Esophagus mucosa (tissue), 1 donor: ENCODE results near the gene GPBAR1. TPM values are rescaled to one million over a fixed set of nuclear protein-coding genes. Genes with fewer than 3 reads are reported as not detected.

Experiments used
- ATAC-seq: fragments of 200-7000 bp; cut with Tn5 transposase; one replicate; pipeline ENCODE4 v1.9.1; 2020
- total RNA-seq: library from RNA; stranded (reverse); gene quantifications from one replicate; pipeline ENCODE4 v1.2.4, GENCODE V29; 2023
- donor health status: DM: yes; HTN: yes; CAD: no.

The GPBAR1 gene
- total RNA-seq, 1 donor from 2014 or later: not detected

DNA sequence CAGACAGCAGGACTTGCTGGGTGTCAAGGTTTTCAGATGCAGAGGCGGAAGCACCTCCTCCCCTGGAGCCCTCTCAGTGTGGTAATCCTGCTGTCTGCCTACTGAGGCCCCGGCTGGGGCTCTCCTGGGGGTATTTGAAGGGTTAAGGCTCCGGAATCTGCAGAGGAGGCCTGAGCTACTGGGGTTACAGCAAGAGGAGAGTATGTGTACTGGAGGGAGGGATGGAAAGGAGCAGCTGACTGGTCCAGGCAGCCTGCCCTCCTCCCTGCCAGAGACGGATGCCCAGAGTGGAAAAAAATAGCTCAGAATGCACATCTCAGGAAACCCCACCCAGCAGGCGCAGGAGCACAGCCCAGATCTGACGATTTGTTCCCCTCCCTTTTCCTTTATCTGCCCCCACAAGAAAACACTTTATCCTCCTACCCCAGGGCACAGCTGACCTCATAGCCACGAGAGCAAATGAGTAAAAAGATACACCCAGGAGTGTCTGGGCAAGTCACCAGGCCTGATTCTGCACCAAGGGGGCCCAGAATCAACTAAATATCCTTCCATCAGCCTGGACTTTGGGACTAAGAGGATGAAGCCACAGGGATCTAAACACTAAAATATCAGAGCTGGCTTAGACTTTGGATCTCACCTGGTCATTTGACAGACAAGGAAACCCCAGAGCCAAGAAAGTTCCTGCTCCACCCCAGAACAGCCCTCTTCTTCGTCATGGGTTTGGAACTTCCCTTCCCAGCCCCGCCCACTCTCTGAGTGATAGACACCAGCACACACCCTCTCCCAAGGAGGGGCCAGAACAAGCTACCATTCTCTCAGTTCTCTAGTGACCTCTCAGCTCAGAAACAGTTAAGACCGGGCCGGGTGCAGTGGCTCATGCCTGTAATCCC is 26.0 kb downstream of the GPBAR1 start:
- peak; percentile 82 for ATAC-seq

DNA sequence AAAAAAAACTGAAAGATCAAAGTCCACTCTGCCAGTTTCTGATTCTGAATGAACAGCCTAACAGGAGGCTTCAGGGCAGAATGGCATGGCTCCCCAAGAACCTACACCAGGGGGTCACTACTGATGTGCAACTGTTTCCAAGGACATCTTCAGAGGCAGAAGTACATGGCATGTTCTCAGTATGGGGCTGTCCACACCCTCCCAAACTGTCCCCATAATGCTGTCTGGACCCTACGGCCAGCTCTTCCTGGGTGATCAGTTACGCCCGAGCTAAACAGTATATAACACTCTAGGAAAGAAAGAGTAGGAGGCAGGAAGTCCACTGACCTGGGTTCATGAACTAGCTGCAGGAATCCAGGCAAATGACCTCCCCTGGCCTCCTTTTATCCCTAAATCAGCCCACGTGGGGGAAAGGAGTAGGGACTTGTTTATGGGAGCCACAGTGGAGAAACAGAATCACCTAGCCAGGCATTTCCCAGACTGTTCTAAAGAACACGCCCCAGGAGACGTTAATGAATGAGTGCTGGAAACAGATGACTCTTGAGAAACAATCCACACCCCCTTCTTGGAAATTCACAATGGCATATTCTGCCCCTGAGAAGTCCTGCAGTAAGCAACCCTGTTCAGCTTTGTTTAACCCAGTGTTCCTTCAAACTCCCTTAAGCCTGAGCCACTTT is 29.0 kb downstream of the GPBAR1 start:
- ATAC-seq: peak; percentile 25

DNA sequence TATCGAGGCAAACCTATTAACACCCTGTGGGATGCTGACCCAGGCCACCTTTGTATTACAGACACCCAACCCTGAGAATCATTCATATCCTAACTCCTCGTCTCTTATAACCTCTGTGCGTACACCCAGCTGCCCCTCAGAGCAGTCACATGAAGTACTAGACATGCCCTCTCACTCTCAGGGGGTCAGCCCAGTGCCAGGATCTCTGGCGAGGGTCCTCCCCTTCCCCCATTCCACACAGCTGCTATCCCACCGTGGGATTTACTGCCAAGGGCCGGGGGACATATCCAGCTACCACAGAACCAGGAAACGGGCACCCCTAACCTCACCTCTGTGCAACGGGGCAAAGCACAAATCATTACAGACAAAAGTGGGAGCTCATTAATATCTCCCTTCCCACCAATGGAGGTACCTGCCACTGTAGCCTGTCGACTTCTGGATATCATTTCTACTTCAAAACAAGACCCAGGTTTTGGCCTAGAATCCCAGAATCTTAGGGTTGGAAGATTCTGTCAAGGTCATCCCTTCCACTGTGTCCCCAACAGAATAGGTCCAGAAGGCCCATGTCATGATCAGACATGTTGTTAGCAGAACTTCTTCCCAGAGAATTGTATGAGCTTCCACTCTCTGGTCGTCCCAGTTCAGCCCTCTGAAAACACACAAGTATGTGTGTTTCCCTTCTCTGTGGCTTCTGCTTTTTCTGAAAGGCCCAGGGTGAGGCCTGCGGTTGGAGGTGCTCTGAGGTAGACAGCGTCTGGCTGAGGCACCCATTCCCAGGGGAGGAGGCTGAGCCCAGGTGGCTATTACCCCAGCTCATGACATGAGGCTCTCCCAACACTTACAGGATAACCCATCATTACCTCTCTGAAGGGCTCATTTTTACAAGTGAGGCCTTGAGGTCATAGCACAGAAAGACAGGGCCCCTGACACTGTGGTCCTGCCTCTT is 29.8 kb downstream of the GPBAR1 start:
- no peak for ATAC-seq

DNA sequence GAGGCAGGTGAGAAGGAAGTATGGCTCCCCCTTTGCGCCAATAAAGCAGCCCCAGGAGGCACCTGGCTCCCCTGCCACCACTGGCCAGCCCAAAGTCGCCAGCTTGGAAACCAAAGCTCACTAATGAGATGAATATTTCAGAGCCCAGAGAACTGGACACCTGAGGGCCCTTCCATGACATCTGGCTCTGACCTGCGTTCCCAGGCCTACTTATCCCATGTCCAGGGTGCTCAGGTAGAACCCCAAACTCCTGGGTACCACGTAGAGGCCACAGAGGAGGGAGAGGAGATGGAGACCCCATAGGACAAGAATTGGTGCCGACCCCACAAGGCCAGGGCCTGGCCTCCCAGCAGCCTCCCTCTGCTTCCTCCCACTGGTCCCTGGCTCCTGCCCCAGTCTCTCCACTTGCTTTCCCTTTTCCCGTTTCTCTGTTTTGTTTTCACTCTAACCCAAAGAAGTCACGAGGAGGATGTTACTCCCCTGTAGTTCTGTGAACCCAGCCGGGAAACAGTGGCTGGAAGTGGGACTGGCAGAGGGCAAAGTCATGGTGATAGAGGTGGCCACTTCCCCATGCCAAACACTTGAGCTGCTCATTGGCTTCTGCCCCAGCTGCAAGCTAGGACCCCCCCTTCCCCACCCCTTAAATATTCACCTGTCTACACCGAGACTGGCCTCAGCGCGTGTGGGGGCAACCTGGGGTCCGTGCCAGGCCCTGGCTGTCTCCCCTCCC is 30.7 kb downstream of the GPBAR1 start:
- ATAC-seq: no peak

DNA sequence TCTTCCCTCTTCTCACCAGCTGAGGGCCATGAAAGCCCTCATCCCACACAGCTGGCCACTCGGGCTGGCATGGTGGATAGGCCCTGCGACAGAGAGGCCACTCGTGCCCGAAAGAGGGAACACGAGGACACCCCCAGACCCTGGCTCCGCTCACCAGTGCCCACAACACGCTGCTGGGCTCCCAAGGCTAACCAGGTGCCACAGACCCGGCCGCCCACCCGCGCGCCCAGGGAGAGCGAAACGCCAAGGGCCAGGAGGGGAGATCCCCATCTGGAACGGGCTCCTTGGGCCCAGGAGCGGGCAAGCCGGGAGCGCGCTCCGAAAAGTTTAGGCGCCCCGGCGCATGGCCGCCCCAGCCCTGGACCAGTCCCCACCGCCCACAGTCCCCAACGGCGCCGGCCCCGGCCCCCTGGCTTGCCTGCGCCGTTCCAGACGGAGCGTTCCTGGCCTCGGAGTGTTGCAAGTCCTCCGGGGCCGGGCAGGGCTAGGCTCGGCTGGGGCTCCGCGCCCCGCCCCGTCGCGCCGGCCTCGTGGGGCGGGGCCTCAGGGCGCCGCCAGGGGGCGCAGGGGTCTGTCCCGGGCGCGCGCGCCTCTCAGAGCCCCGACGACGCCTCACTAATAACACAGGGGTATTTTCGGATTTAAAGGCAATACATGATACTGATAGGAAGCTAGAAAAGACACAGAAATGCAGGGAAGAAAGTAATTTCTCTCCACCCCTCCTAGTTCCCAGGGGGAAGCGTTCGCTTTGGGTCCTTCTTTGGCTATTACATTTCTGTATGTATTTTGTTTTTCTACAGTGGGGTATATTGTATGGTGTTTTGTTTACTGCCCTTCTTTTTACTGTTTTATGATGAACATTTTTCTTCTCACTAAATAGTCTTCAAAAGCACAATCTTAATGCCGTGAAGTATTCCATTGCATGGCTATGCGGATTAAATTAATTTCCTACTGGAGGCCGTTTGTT is 31.5 kb downstream of the GPBAR1 start, which contains the start of gene TMBIM1:
Gene TMBIM1, minus strand, starts transcription at position 456 of the 967 bp plus-strand sequence. CDS start 10,362 bp downstream, outside the sequence.
- peak; percentile 79 for ATAC-seq

DNA sequence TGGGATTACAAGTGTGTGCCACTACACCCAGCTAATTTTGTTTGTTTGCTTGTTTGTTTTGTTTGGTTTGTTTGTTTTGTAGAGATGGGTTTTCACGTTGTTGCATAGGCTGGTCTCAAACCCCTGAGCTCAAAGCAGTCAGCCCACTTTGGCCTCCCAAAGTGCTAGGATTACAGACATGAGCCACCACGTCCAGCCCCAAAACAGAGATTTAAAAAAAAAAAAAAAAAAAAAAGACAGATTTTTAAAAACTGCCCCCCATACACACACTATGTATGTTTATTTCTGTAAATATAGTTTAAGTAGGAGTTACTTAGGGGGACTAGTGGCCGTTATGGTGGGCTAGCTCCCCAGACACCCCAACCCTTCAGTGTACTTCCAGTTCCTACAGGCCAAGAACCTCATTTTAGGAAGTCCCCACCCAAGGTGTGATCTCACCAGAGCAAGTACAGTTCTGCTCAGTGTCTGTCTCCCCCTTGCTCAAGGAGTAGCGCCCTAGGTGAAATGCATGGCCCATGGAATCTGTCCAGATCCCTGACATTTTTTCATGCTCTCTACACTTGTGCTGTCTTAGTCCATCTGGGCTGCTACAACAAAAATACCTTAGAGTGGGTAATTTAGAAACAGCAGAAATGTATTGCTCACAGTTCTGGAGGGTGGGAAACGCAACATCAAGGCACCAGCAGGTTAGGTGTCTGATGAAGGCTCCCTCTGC is 33.1 kb downstream of the GPBAR1 start:
- no peak for ATAC-seq

DNA sequence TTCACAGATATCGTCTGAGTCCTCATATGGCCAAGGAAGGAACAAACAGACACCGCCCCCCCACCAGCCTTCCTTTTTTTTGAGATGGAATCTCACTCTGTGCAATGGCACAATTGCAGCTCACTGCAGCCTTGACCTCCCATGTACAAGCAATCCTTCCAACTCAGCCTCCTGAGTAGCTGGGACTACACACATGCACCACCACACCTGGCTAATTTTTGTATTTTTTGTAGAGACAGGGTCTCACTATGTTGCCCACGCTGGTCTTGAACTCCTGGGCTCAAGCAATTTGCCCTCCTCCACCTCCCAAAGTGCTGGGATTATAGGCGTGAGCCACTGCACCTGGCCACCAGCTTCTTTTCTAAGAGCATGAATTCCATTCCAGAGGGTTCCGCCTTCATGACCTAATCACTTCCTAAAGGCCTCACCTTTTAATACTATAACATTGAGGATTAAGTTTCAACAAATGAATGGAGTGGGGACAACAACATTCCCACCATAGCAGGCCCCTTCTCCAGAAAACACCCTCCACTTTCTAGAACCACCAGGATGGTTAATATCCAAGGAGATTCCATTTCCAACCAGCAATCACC is 33.7 kb downstream of the GPBAR1 start:
- ATAC-seq: no peak

DNA sequence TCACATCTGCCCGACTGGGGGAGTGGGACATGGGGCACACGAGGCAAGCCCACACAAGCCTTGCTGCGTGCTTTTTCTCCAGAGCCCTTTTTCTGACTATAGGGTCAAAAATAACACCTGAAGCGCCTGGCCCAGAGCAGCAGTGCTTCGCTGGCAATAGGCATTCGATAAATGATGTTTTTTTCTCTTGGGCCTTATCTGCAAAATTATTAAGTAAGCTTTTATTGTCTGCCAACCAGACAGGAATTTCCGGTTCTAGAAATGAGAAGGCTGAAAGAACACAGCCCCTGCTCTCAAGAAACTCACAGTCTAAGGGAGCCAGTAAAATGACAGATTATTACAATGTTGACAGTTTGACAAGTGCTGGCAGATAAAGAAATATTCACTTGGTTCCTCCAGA is 34.2 kb downstream of the GPBAR1 start:
- ATAC-seq: peak; percentile 13

DNA sequence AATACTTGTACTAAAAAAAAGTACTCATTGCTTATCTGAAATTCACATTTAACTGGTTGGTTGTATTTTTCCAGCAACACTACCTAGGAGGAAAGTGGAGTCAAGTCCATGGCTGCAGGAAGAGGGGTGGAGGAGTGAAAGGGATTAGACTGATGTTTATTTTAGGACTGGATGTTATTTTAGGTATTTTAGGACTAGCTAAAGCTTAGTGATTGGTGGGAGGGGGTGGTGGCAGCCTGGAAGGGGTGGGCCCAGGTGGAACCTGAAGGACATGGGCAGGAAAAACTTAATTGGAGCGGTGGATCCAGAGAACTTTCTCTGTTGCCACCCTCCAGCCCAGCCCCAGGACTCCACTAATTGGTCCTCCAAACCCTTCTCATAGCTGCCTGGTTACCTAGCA is 35.4 kb downstream of the GPBAR1 start:
- ATAC-seq: no peak

DNA sequence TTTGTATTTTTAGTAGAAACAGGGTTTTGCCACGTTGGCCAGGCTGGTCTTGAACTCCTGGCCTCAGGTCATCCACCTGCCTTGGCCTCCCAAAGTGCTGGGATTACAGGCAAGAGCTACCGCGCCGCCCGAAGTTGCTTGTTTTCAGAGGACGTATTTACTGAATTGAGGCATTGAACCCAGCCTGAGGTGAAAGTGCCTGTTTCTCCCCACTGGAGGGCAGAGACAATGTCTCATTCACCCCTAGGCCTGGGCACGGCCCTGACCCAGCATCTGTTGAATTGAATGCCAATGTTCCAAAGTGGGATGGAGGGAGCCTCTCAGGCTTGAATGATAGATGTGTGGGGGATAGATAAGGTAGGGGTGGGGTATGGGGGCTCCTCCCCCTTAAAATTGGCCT is 36.0 kb downstream of the GPBAR1 start:
- no peak for ATAC-seq

DNA sequence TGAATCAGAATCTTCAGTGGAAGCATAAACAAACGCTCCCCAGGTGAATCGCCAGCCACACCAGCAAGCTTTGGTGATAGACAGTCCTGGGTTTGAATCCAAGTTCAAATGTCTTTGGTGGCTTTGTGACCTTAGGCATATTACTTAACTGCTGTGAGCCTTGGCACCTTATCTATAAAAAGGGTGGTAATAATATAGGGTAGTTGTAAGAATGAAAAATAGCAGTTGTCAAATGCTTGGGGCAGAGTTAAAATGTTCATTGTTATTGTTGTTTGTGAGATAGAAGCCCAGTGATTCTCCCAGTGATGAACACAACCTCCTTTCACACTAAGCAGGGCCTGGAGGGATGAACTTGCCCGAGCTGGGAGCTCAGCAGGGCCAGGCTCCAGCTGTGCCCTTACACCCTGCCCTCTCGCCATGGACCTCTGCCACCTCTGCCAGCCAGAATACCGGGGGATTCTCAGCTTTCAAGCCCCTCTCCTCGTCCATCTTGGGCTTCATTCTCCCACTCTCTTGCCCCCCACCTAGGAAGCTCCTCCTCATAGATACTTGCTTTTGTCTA is 37.6 kb downstream of the GPBAR1 start:
- ATAC-seq: no peak

DNA sequence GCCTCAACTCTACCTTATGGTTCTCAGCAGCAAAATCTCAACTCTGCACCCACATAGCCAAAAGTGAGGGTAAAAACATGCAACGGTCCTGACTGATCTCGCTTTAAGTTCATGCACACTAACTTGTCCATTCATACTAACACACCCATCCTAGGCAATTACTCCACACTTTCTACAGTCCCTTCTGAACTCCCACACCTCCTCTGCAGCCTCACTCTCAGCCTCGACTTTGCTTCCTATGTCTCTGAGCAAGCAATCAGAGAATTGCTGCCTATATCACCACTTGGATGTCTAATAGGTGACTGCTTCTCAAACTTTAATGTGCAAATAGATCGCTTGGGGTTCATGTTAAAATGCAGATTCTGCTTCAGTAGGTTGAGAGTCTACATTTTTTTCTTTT is 39.3 kb downstream of the GPBAR1 start:
- ATAC-seq: no peak

DNA sequence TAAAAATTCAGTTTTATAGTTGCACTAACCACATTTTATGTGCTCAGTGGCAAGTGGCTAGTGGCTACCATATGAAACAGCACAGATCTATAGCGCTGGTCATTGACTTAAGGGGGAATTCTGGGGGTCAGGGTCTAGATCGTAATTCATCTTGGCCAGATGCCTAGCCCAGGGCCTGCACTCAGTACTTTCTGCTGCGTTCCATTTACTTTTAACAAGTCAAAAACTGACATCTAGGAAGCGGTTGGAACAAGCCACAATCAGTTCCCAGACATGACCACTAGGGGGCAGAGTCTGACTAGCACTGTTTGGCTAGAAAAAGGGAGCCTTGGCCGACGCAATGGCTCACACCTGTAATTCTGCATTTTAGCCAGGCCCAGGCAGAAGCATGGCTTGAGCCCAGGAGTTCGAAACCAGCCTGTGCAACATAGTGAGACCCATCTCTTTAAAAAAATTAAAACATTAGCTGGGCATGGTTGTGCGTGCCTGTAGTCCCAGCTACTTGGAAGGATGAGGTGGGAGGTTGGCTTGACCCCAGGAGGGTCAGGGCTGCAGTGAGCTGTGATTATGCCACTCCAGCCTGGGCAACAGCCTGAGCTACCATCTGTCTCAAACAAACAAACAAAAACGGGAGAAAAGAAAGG is 40.5 kb downstream of the GPBAR1 start:
- peak; percentile 81 for ATAC-seq

DNA sequence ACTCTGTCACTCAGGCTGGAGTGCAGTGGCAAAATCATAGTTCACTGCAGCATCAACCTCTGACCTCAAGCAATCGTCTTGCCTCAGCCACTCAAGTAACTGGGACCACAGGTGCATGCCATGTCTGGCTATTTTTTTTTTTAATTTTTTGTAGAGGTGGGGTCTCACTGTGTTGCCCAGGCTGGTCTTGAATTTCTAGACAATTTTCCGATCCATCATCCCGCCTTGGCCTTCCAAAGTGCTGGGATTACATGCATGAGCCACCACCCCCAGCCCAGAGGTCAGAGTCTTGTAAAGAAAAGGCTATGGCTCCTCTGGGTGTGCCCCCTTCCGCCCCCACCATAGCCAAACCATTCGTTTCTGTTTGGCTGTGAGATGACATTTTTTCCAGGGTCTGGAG is 44.6 kb downstream of the GPBAR1 start:
- ATAC-seq: no peak

DNA sequence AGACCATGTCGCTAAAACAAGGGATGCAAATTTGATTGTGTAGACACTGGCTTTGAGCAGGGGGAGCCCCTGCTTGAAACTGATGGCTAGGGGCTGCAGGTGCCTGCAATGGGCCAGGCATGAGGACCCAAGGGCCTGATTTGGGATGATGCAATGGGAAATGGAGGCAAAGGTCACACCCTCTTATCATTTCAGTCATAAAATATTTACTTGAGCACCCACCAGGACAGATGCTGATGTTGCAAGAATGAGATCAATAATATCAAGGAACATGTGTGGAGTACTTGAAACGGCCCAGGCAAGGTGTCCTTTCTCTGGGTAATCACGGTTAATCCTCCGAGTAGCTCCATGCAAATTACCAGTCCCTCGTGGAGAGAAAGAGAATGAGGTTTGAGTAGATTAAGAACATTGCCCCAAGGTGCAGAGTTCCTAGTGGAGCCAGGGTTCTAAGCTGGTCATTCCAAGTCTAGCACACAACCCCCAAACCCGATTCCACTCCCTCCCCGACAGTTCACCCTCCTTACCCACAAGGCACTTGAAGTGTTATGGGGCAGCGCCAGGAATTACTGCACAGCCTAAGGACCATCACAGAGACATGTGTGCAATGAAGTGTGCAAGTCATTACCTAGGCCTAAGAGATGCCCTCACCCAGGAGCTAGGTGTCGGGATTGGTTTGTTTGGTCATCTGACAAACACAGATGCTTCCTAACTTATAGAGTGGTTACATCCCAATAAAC is 45.5 kb downstream of the GPBAR1 start:
- no peak for ATAC-seq

DNA sequence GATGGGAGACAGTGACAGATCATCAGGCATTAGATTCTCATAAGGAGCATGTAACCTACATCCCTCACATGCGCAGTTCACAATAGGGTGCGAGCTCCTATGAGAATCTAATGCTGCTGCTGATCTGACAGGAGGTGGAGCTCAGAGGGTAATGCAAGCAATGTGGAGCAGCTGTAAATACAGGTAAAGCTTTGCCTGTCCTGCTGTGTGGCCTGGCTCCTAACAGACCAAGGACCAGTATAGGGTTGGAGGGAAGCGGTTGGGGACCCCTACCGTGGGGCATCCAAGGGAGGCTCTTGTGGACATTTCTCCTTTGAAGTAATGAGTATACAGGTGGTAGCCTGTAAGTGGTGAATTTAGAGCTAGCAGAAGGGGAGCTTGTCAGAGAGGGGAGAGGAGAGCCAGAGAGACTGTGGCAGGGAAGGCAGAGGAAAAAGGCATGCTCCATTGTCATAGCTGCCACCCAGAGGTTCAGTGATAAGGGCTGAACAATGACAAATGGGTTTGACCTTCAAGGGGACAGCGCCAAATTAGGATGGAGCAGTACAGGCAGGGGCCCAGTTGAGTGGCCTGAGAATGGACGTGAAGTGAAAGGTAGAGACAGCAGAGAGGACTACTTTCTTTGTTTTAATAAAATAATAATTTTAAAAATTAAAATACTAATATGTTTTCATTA is 46.7 kb downstream of the GPBAR1 start:
- ATAC-seq: no peak

DNA sequence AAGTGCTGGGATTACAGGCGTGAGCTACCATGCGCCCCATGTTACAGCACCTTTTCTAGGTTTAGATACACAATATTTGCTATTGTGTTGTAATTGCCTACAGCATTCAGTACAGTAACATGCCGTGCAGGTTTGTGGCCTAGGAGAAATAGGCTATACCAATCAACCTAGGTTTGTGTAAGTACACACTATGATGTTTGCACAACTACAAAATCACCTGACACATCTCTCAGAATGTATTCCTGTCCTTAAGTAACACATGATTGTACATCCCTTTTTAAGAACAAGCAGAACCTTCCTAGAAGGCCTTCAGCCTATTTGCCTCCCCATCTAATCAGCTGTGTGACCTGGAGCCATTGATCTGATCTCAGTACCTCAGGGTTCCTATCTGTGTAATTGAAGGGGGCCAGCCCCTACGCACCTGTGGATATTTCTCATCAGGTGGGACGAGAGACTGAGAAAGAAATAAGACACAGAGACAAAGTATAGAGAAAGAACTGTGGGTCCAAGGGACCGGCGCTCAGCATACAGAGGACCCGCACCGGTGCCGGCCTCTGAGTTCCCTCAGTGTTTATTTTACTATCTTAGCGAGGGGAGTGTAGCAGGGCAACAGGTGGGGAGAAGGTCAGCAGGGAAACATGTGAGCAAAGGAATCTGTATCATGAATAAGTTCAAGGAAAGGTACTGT is 50.2 kb downstream of the GPBAR1 start:
- ATAC-seq: no peak
